Measurements from ENCODE around the gene CAMTA1.

Gene CAMTA1

GRCh38 chr1:7177438-7178146 lies 392.3 kb downstream of the CAMTA1 start:
- DNase-seq: no peak

DNA sequence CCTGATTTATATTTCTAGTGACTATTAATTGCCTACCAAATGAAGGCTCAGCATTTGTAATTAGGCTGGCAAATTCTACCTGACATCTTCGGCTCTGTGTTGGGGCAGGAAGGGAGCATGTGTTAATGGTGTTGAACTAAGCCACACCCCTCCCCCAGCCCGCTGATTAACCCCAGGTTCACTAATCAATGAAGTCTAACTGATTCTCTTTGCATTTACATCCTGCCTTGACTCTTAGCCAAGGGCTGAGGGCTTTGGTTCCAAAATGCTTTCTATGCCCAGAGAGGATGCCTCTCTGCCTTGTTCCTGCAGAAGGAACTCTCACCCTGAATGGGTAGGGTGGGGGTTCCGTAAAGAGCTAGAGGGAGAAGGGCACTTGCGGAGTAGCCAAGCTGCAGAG lies 393.1 kb downstream of the CAMTA1 start:
- DNase-seq: no peak

DNA sequence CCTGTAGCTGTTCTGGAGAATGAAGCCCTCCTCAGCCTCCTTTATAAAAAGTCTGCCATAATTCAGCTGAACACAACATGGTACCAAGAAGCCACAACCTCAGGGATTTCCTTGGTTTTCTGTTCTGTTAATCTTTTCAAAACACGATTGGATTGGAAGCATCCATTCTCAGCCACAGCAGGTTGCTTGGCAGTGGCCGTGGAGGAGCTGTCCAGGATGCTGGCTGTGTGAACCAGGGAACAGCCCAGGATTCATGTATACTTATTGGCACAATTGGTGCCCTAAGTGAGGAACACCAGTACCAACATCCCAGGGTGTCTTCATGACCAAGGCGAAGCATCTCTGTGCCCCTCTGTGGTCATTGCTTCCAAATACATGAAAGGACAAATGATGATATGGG lies 393.5 kb downstream of the CAMTA1 start:
- DNase-seq: no peak

DNA sequence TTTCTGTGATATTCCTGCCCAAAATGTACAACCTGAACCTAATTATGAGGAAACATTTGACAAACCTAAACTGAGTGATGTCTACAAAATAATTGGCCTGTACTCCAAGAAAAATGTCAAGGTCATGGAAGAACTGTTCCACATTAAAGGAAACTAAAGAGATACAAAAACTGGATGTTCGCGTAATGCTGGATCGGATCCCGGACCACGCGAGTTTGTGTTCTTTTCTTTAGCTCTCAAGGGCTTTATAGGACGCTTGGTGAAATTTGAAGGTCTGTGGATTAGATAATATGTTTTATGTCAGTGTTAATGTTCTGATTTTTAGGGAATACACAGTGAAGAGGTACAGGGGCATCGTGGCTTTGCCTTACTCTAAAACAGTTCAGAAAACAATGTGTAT lies 400.5 kb downstream of the CAMTA1 start:
- no peak for DNase-seq

DNA sequence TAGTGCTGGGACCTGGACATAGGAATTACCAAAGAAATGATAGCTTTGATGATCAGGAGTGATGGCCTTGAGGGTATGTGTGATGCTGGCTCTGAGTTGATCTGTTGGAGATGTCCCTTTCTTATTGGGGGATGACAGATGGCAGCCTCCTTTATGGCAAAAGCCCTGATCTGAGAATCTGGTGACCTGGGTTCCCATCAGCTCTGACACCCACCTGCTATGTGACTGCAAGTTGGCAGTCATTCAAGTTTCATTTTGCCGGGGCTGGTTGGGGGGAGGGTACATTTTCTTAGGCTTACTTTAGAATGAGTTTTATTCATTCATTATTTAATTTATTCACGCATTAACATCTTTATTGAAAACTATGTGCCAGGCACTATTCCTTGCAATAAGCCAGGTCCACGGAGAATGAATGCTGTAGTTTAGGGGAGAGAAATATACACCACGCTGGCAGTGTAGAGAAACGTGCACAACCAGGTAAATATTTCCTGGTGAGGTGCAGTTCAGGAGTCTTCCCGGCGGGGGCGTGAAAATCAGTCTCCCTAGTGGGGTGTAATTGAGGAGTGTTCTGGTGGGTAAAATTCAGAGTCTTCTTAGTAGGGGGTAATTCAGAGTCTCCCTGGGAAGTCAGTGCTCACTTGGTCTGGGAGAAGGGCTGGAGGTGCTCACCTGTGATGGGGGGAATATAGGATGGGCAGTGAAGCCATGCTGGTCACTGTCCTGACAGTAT lies 401.3 kb downstream of the CAMTA1 start:
- DNase-seq: no peak

DNA sequence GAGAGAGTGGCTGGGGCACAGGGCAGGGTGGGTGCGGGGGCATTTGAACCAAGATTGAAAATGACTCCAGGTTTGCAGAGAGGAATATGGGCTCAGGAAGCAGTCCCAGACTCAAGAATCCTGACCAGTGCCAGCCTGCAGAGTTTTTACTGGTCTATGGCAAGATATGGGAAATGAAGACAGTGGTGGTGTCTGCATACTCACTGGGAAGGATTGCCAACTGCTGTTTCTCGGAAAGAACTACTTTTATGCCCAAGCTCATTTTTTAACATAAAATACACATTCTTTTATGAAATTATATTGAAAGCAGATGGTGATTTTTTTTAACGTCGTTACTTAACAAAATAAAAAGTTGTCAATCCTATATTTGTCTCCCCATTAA lies 401.8 kb downstream of the CAMTA1 start:
- no peak for DNase-seq

- no peak for DNase-seq
Measured at GRCh38 chr1:7190261-7190660, 405.0 kb downstream of the CAMTA1 start.

GRCh38 chr1:7192453-7192852 lies 407.2 kb downstream of the CAMTA1 start:
- DNase-seq: no peak

GRCh38 chr1:7196036-7196911 lies 411.0 kb downstream of the CAMTA1 start:
- no peak for DNase-seq

DNA sequence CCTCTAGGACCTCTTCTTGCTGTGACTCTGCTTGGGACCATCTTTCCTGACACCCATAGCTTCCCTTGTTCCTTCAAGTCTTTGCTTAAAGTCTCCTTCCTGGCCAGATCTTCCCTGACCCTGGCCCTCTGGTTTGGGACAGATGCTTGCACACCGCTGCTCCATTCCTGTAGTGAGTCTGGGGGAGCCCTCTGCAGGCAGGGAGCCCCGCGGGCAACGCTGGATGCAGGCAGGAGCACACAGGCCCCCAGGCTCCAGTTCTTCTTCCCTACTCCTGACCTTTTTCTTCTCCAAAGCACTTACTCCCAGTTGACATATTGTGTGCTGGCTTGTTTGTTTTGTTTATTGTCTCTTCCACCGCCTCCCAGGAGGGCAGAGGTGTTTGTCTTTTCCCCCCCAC lies 413.4 kb downstream of the CAMTA1 start:
- no peak for DNase-seq

DNA sequence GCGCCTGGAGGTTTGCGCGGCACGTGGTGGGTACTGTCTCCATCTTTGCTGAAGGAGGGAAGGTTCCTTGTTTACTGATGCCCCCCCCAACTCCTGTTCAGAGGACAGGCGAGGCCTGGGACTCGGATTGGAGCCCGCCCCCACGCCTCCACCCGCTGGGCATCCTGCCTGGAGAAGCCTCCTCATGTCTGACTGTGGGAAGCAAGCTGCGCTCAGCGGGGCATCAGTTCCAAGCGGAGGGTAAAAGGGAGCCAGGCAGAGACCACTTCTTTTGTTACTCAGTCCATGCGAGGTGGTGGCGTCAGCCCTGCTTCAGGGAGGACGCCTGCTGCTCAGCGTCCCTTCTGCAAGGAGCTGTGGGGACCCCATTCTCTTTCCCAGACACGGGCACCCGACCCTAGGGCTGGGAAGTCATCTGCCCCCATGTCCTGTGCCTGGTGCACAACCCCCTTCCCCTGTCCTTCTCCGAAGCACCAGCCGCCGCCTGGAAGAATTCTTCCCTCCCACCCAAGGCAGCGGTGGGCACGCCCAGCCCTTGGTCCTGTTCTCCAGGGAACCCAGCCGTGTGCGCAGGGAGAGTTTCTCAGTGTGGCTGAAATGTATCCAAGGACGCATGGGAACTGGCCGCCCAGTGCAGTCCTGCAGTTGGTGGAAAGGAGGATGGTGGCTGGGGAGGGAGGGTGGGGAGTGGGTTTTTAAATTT lies 414.0 kb downstream of the CAMTA1 start:
- DNase-seq: no peak

DNA sequence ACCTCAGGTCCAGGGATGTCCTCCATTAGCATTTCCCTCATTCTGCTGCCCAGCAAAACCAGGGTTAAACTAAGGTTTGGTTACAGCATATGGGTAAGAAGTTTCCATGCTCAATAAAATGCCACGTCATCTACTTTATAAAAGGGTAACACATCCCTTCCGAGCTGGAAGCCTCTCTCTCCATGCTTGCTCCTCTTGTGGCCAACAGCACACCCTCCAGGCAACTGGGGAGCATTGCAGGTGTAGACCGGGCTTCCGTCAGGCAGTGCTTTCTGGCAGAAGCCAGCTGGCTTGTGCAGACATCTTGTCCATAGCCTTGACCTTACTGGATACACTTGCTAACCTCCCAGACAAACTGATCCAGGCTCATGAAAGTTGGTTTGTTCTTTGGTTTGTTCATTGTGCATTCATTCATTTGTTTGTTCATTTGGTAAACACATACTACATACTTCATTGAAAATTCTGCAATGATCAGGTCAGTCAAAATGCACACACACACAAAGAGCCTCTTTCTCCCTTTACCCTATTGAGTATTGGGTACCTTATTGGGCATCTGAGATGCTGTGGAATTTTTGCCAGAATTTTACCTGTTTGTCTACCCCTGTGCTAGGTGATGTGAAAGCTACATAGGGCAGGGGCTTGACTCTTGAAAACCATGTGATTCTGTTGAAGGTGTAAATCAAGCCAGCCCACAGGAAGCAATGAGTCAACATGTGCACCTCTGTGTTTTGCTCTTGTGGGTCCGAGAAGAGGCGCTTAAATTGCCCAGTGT lies 422.8 kb downstream of the CAMTA1 start:
- no peak for DNase-seq

DNA sequence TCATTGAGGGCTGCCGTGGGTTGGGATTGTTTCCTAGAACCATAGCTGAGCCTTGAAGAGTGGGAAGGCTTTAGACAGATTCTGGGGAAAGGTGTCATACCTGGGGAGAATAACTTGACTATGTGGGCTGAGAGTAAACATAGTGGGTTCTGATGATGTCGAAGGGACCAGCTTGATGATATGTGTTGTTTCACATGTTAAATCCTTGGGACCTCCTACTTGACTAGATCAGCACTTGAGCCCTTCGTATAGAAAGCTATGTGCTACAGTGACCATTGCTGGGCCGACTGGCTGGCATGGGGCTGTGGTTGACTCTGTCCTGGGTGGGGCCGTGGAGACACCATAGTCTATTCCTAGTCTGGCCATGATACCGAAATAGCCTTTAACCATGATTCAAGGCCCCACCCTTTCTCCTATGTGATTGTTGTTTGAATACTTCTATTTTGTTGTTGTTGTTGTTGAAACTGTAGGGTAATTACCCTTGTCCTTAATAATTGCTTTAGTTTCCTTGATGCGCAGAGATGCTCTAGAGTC lies 423.5 kb downstream of the CAMTA1 start:
- no peak for DNase-seq

GRCh38 chr1:7209336-7209735 lies 424.1 kb downstream of the CAMTA1 start:
- DNase-seq: no peak

GRCh38 chr1:7218210-7218832 lies 433.1 kb downstream of the CAMTA1 start:
- no peak for DNase-seq

- no peak for DNase-seq
Measured at GRCh38 chr1:7219031-7219430, 433.8 kb downstream of the CAMTA1 start.

GRCh38 chr1:7220007-7220406 lies 434.8 kb downstream of the CAMTA1 start:
- no peak for DNase-seq

GRCh38 chr1:7220712-7221252 lies 435.5 kb downstream of the CAMTA1 start:
- no peak for DNase-seq

DNA sequence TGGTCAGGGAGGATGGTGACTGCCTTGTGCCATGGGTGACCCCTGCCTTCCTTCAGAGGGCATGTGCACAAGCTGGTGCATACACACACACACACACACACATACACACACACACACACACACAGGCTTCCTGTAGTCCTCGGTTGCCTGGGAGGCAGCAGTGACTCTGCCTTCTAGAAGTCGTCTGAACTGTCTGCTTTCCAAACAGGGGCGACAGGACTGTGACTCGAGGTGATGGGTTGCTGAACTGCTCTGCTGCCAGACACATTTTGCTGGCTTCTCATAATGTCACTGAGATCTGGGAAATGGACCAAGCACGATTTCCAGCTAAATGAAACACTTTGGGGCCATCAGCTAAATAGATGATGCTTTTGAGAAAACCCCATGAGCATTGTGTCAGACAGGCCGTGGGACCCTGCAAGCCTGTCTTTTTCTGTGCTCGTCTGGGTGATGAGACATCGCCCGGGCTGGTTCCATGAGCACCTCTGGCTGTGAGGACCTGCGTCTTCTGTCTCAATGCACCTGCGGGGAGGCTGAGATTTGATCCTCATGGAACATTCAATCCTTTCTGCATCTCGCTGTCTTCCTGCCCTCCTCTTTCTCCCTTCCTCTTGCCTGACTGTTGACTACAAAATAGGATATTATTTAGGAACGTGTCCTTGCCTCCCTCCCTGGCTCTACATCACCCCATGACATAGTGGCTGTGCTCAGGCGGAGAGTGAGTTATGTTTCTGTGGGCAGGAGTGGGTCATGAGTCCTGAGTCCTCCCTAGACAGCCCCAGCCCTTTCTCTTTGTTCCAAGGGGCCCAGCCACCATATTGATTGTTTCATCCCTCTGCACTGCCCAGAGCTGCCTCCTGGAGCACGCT lies 436.8 kb downstream of the CAMTA1 start:
- no peak for DNase-seq

- DNase-seq: no peak
Measured at GRCh38 chr1:7222695-7223015, 437.4 kb downstream of the CAMTA1 start.
